ENCODE measurements around the gene MTERF1.

Gene MTERF1

DNA sequence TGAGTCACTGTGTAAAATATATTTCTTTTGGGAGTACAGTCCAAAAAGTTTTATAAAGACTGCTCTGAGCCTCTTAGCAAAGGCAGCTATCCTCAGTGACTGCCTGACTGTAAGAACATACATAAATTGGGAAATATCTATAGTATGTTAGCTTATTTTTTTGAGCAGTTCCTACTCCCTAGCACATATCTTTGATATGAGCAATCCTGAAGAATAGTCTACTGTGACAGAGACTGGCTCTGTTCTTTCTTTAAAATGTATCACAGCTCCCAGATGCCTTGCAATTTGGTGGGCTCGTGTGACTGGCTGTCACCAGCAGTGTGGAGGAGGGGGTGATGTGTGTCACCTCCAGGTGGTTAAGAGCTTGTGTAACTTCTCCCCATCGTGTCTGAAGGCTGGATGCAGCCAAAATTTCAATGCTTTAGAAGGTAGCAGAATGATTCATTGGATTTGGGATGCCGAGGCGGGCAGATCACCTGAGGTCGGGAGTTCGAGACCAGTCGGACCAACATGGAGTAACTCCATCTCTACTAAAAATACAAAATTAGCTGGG lies 47.9 kb downstream of the MTERF1 start:
- Histone ChIP-seq H3K9me3 (replicated peaks; ENCODE audit: insufficient read depth, low read length) (no peaks in the 10 kb centered on the region), H2AFZ (ENCODE audit: low read length) (no peak overlapping the region)
- TF ChIP-seq EZH2 (optimal IDR thresholded peaks at IDR 0.05; ENCODE audit: low read depth, low read length) (no peak), EZH2phosphoT487 (IDR thresholded peaks at IDR 0.05; ENCODE audit: low read length) (no peak)
- TF ChIP-seq, protein P1, sequence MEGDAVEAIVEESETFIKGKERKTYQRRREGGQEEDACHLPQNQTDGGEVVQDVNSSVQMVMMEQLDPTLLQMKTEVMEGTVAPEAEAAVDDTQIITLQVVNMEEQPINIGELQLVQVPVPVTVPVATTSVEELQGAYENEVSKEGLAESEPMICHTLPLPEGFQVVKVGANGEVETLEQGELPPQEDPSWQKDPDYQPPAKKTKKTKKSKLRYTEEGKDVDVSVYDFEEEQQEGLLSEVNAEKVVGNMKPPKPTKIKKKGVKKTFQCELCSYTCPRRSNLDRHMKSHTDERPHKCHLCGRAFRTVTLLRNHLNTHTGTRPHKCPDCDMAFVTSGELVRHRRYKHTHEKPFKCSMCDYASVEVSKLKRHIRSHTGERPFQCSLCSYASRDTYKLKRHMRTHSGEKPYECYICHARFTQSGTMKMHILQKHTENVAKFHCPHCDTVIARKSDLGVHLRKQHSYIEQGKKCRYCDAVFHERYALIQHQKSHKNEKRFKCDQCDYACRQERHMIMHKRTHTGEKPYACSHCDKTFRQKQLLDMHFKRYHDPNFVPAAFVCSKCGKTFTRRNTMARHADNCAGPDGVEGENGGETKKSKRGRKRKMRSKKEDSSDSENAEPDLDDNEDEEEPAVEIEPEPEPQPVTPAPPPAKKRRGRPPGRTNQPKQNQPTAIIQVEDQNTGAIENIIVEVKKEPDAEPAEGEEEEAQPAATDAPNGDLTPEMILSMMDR (IDR thresholded peaks at IDR 0.05; ENCODE audit: low read length): no peak

GRCh38 chr7:91827169-91827568 lies 53.3 kb downstream of the MTERF1 start:
- Histone ChIP-seq H3F3A (ENCODE audit: insufficient read depth, low read length) (no peaks in the 10 kb centered on the region), H3K36me3 (replicated peaks; ENCODE audit: insufficient read depth, low read length) (no peaks in the 10 kb centered on the region), H3K4me3 (ENCODE audit: low read length) (no peak overlapping the region), H3K4me2 (ENCODE audit: low read depth, low read length) (no peak overlapping the region), H3K9me2 (replicated peaks; ENCODE audit: insufficient read depth, low read length) (no peaks in the 10 kb centered on the region), H3K27ac (ENCODE audit: low read length) (no peak overlapping the region), H3K27me3 (replicated peaks; ENCODE audit: insufficient read depth, low read length) (no peaks in the 10 kb centered on the region), H2AFZ (ENCODE audit: low read length) (no peak overlapping the region), H3K9ac (ENCODE audit: low read length) (no peak overlapping the region), H4K20me1 (ENCODE audit: insufficient read depth, low read length) (no peaks in the 10 kb centered on the region), H3K4me1 (ENCODE audit: low read length) (peaks cover 10% of the 10 kb centered on the region; the same call in 1 of the 2 replicates), H3K79me2 (ENCODE audit: low read length) (no peaks in the 10 kb centered on the region), H3K9me3 (replicated peaks; ENCODE audit: insufficient read depth, low read length) (no peaks in the 10 kb centered on the region)
- DNase-seq: no peak
- TF ChIP-seq, protein P1 (IDR thresholded peaks at IDR 0.05; ENCODE audit: low read length): no peak
- no peak for TF ChIP-seq EZH2 (optimal IDR thresholded peaks at IDR 0.05; ENCODE audit: low read depth, low read length)
- TF ChIP-seq EZH2phosphoT487 (IDR thresholded peaks at IDR 0.05; ENCODE audit: low read length): no peak

More for the DNA sequence above, 47.9 kb downstream of the MTERF1 start:
- H3K27ac ChIP-seq (ENCODE audit: low read length): no peak overlapping the region
- H3K27me3 ChIP-seq (replicated peaks; ENCODE audit: insufficient read depth, low read length): no peaks in the 10 kb centered on the region
- no peak overlapping the region for H3K9ac ChIP-seq (ENCODE audit: low read length)
- no peak overlapping the region for H3K4me3 ChIP-seq (ENCODE audit: low read length)
- no peaks in the 10 kb centered on the region for H4K20me1 ChIP-seq (ENCODE audit: insufficient read depth, low read length)
- no peak for DNase-seq
- no peaks in the 10 kb centered on the region for H3K9me2 ChIP-seq (replicated peaks; ENCODE audit: insufficient read depth, low read length)
- H3K4me1 ChIP-seq (ENCODE audit: low read length): peaks cover 7% of the 10 kb centered on the region
- H3F3A ChIP-seq (ENCODE audit: insufficient read depth, low read length): peaks cover 5% of the 10 kb centered on the region
- H3K4me2 ChIP-seq (ENCODE audit: low read depth, low read length): no peak overlapping the region
- no peaks in the 10 kb centered on the region for H3K79me2 ChIP-seq (ENCODE audit: low read length)
- no peaks in the 10 kb centered on the region for H3K36me3 ChIP-seq (replicated peaks; ENCODE audit: insufficient read depth, low read length)

- H3K27ac ChIP-seq (ENCODE audit: low read length): no peak overlapping the region
- no peak overlapping the region for H3K4me2 ChIP-seq (ENCODE audit: low read depth, low read length)
- no peaks in the 10 kb centered on the region for H3K36me3 ChIP-seq (replicated peaks; ENCODE audit: insufficient read depth, low read length)
- no peaks in the 10 kb centered on the region for H3K27me3 ChIP-seq (replicated peaks; ENCODE audit: insufficient read depth, low read length)
- H3K79me2 ChIP-seq (ENCODE audit: low read length): no peaks in the 10 kb centered on the region
- H3K9me3 ChIP-seq (replicated peaks; ENCODE audit: insufficient read depth, low read length): no peaks in the 10 kb centered on the region
- H3K9me2 ChIP-seq (replicated peaks; ENCODE audit: insufficient read depth, low read length): no peaks in the 10 kb centered on the region
- H3F3A ChIP-seq (ENCODE audit: insufficient read depth, low read length): no peaks in the 10 kb centered on the region
- no peak overlapping the region for H3K9ac ChIP-seq (ENCODE audit: low read length)
- H2AFZ ChIP-seq (ENCODE audit: low read length): no peak overlapping the region
- H3K4me3 ChIP-seq (ENCODE audit: low read length): no peak overlapping the region
- H3K4me1 ChIP-seq (ENCODE audit: low read length): peaks cover 10% of the 10 kb centered on the region; the same call in 1 of the 2 replicates
- no peak for DNase-seq
- H4K20me1 ChIP-seq (ENCODE audit: insufficient read depth, low read length): no peaks in the 10 kb centered on the region
- TF ChIP-seq EZH2phosphoT487 (IDR thresholded peaks at IDR 0.05; ENCODE audit: low read length) (no peak), EZH2 (optimal IDR thresholded peaks at IDR 0.05; ENCODE audit: low read depth, low read length) (no peak)
- TF ChIP-seq, protein P1 (IDR thresholded peaks at IDR 0.05; ENCODE audit: low read length): no peak
These were observed 54.1 kb downstream of the MTERF1 start for GRCh38 chr7:91826377-91826776.

All from MM.1S (cell line).